HG03196 (cell line): ENCODE data around the gene DCAF7.

Experiments used
- ATAC-seq: cut with Tn5 transposase; IDR thresholded peaks from one replicate; pipeline ENCODE4 v1.9.1; 2021; ENCODE audit not compliant: unreplicated experiment

Gene DCAF7

DNA sequence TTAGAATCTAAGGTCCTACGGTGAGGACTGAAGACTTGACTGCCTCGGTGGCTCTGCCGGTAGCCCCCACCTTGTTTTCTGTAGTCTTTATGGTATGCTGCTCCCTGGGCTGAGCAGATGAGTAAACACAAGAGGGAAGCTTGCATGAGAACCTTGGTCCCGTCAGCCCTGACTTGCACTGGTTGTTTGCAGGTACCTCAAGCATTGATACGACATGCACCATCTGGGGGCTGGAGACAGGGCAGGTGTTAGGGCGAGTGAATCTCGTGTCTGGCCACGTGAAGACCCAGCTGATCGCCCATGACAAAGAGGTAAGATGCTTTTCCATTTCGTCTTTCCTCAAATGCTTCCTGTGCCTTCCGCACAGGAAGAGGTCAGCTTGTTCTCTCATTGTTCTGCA is 29.4 kb downstream of the DCAF7 start:
- ATAC-seq = no peak

DNA sequence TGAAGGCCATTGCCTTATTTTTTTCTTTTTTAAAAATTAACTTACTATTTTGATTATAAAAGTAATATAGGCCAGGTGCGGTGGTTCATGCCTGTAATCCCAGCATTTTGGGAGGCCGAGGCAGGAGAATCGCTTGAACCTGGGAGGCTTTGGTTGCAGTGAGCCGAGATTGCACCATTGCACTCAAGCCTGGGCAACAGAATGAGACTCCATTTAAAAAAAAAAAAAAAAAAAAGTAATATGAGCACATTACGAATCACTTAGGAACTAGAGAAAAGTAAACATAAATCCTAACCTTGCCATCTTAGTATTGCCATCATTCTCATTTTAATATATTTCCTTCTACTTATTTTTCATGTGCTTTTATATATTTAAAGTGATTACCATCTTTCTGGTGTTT is 37.5 kb downstream of the DCAF7 start:
- no peak for ATAC-seq

DNA sequence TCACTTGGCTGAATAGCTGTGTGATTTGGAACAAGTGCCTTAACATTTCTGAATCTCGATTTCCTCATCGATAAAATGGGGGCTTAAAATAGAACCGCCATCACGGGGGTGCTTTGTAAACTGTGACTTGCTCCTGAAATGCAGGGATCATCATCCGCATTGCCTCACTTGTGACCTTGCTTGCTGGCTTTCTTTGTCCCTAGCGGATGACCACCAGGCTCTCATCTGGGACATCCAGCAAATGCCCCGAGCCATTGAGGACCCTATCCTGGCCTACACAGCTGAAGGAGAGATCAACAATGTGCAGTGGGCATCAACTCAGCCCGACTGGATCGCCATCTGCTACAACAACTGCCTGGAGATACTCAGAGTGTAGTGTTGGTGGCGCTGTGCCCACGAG is 38.5 kb downstream of the DCAF7 start:
- no peak for ATAC-seq

DNA sequence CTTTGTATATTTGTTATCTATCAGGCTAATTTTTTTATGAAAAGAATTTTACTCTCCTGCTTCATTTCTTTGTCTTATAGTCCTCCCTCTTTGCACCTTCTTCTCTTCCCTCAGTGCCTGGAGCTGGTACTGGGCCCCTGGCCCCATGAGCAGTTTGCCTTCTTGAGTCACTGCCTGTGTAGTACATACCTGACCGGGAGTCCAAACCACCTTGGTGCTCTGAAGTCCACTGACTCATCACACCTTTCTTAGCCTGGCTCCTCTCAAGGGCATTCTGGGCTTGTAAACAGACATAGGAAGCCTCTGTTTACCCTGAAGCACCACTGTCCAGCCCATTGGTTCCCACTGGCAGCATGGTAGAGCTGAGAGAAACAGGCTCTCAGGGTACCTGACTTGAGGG is 39.4 kb downstream of the DCAF7 start:
- ATAC-seq = no peak

DNA sequence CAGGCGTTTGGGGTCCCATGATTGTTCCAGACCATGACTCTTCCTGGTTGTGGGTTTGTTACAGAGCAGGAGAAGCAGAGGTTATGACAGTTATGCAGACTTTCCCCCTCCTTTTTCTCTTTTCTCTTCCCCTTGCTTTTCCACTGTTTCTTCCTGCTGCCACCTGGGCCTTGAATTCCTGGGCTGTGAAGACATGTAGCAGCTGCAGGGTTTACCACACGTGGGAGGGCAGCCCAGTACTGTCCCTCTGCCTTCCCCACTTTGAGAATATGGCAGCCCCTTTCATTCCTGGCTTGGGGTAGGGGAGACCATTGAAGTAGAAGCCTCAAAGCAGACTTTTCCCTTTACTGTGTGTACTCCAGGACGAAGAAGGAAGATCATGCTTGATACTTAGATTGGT is 42.5 kb downstream of the DCAF7 start:
- ATAC-seq = no peak

DNA sequence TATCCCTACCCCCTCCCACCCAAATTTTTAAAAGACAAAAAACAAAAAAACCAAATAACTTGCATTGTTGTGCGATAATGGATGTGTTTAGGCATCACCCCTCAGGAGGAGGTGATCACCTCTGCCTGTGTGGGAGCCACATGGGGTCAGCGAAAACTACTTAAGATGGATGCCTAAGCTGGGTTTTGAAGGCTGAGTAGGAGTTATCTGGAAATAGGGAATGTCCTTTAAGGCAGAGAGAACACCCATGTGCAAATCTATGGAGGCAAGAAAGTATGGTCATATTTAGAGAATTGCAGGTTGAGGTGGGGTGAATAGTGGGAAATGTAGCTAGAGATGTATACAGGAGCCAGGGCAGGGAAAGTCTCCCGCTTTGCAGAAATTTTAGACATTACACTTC is 44.9 kb downstream of the DCAF7 start:
- no peak for ATAC-seq

DNA sequence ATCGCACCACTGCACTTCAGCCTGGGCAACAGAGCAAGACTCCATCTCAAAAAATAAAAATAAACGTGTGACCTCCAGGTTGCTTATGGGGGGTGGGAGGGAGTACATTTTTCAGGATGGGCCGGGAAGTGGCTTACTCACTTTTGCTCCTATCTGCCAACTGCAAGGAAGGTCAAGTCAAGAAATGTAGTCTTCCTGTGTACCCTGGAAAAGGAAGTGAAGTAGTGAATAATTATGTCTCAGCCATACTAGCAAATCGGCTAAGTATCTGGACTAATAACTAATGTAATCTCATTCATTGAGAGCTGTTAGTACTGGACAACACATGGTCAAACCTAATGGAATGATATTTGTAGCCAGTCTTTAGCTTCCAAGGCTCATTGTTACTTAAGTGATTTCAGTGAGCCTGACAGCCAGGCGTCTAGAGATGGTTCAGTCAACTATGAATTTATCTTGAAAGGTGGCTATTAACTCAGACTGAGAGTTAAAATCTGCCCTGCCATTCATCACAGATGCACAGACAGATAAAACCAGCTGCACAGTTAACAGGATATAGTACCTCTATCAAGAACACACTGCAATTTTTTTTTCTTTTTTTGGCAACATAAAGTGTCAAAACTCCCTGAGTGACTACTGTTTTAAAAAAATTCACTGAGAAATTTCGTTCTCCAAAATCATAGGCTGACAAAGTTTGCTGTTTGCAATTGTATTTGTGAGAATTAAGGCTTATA is 46.7 kb downstream of the DCAF7 start:
- no peak for ATAC-seq

DNA sequence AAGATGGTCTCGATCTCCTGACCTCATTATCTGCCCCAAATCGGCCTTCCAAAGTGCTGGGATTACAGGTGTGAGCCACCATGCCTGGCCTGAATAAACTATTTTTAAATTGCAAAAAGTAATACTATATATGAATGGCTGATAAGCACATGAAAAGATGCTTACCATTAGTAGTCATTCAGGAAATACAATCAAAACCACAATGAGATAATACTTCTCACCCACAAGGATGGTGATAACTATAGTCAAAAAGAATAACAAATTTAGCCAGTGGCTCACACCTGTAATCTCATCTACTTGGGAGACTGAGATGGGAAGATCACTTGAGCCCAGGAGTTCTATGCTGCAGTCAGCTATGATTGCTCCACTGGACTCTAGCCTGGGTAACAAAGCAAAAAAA is 48.0 kb downstream of the DCAF7 start:
- ATAC-seq = no peak

DNA sequence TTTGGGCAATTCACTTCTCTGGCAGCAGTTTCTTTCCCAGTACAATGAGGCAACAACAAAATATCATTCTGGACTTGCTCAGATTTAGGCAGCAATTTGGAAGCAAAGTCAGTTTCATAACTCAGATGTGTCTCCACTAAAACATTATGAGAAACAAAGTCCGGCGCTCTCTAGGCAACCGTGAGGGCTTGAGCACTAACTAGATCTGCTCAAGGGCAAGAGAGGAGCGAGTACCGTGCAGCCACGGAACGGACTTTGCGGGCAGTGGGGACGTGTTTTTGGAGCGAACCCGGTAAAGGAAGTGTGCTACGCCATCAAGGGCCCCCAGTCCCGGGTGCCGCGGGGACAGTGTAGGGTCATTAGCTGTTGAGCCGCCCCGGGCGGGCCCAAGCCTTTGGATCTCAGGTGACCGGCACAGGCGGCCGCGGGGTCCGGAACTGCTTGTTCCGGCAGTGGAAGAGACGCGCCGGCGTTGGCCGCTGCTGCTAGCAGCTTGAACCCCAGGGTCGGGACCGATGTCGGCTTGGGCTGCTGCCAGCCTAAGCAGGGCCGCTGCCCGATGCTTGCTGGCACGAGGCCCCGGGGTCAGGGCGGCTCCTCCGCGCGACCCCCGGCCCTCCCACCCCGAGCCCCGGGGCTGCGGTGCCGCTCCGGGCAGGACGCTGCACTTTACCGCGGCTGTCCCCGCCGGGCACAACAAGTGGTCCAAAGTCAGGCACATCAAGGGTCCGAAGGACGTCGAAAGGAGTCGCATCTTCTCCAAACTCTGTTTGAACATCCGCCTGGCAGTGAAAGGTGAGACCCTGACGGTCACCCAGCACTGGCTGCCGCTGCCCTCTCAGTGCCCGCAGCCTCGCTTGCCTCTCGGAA is 50.5 kb downstream of the DCAF7 start, which contains the start of gene TACO1:
Gene TACO1, plus strand, starts transcription at position 327 of the 870 bp plus-strand sequence. Its CDS starts 189 bp downstream, at position 516.
- ATAC-seq = peak; percentile 88

DNA sequence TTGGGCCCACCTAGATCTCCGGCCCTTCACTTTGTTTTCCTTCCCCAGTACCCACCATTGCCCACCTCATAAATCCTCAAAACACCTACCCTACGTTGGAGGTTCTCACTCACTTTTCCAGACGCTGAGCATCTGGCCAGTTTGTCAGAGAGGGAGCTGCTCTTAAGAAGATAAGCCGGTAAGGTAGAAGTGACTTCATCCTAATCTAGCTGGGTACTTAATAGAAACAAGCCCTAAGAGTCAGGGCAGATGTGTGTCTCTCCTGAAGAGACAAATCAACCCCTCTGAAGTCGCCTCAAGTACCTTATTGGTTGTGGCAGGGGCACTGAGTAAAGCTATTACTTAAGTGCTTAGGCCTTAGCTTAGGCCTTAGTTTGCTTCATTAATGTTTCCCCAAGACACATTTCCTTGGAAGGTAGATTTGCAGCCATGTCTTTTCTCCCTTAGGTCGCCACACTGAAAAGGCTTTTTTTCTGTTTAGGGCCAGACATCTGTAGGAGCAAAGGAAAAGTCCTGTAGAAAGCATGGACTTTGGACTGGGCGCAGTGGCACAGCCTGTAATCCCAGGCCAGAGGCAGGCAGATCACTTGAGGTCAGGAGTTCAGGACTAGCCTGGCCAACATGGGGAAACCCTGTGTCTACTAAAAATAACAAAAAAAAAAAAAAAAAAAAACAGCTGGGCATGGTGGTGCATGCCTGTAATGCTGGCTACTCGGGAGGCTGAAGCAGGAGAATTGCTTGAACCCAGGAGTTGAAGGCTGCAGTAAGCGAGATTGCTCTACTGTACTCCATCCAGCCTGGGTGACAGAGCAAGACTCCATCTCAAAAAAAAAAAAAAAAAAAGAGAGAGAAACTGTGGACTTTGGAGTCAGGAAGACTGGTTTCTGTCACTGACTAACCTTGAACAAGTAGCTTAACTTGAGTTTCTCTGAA is 51.4 kb downstream of the DCAF7 start:
- peak; percentile 9 for ATAC-seq

DNA sequence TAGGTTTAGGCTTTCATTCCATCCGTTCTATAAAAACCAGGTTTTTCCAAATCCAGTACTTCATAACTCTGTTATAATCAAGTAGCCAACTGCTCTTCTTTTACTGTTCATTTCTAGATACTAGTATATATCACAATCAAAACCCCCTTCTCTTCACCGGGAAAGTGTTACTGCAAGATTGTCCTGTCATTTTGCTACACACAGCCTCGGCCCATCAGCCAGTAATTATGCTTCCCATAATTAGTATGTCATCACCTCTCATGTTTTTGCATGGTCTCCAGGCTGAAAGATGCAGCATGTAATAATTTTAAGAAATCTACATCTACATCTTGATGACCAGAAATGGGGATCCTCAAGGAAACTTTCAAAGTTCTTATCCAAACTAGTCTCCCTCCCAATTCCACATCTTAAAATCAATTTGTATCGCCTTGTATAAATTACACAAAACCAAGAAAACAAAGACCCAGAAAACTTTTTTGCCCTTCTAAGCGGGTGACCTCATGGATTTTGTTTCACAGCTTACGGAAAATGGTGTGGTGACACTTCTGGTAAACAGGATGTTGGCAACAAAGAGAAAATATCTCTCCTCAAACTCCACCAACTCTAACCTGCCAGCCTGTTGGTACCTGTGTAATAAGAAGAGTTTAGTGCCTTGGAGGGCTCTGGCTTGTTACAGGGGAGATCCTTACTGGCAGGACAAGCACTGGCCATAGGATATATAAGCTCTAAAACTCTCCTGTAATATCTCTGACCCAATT is 59.7 kb downstream of the DCAF7 start:
- no peak for ATAC-seq

DNA sequence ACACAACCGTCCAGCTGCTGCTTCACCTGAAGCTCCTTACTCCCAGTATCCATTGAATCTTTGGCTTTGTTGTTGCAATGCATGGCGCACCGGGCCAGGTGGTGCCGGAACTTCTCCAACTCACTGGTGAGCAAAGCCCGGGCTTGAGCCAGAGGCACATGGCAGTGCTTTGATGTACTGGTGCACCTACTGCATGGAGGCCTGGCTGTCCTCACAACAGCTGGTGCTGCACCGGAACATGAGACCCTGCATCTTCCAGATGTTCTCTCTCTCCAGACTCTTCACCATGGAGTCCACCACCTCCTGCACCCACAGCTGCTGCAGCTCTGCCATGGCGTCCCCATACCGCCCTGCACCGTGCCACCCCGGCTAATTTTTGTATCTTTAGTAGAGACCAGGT is 60.6 kb downstream of the DCAF7 start:
- ATAC-seq = no peak

DNA sequence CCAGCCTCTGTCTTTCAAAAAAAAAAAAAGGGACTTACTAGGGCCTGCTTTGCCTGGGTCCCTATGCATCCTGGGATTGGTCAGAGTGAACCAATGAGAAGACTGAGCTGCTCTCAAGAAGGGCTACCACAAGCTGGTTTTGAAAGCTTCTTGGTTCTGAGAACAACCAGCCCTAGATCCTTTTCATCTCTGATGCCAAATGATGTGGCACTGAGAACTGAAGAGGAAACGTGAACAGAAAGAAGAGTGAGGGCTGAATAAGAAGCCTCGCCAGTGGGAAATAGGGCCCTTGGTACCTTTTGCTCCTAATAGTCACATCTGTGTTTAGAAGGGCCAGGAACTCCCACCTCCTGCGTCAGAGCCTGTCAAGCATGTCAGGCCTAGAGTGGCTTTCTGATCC is 61.1 kb downstream of the DCAF7 start:
- ATAC-seq = no peak

DNA sequence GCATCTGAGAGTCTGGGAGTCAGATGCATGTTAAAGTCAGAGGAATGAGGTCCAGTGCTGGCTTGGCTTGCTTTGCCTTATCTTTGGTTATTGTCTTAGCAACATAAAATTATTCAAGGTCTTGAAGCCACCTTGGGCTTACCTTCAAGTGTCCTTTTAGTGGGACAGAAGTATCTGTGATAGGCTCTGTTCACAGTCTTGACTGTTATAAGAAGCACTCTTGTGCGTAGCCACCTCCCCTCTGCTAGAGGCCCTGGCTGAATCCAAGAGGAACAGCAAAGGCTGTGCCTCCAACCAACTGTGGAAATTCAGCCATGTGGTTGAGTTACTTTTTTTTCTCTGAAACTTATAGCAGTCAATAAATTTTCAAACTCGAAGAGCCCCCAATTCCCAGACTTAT is 63.4 kb downstream of the DCAF7 start:
- ATAC-seq = no peak

DNA sequence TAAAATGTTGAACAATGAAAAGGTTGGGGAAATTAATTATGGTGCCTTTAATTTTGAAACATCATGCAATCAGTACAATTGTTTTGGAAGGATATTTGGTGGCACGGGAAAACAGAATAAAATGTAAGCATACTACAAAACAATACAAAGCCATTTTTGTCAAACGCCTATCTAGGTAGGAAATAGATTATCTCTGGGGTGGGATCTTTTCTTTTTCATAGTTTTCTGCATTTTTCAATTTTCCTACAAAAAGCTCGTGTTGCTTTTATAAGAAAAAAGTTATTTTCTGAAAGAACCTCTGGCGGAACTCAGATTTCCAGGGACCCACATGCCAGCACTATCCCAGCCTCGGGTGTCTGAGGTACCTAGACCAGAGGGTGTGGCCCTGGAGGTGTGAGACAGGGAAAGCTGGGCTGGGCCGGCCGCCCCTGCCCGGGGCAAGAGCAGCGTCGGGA is 71.0 kb downstream of the DCAF7 start:
- ATAC-seq = no peak

DNA sequence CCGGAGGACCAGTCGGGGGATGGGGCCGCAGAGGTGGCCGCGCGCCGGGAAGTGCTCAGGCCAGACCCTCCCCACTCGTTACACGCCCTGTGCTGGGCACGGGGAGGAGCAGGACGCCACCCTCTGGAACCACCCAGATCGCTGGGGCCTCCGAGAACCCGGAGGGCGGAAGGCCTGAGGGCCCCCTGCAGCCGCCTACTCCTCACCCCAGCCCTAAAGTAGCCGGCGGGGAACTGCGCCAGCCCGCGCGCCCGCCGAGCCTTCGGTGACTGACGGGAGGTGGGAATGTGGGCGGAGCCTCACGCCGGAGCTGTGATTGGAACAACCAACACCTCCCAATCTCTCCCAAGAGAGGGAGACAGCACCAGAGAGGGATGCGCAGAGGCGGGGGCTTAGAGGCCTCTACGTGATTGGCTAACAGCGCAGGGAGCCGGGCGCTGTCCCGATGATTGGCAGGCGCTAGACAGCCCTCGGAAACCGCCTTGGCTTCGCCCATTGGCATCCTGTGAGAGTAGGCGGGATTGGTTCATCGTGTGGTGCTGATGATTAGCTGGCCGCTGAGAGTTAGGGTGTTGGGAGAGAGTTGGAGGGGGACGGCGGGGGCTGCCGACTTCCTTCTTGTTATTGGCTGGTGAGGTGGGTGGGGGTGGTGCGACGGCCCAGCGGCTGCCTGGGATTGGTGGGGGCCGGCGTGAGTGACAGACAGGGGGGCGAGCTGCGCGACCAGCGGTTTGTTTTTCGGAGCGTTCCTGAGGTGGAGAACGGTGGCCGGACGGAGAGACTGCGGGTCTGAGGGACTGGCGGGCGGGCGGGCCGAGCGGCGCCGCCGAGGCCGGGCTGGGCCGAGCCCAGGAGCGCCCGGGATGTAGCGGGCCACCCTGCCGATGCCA is 71.7 kb downstream of the DCAF7 start, which contains the start of gene MAP3K3:
Gene MAP3K3, plus strand, starts transcription at position 734 of the 890 bp plus-strand sequence. CDS start 343 bp downstream, outside the sequence.
- peak; percentile 92 for ATAC-seq

DNA sequence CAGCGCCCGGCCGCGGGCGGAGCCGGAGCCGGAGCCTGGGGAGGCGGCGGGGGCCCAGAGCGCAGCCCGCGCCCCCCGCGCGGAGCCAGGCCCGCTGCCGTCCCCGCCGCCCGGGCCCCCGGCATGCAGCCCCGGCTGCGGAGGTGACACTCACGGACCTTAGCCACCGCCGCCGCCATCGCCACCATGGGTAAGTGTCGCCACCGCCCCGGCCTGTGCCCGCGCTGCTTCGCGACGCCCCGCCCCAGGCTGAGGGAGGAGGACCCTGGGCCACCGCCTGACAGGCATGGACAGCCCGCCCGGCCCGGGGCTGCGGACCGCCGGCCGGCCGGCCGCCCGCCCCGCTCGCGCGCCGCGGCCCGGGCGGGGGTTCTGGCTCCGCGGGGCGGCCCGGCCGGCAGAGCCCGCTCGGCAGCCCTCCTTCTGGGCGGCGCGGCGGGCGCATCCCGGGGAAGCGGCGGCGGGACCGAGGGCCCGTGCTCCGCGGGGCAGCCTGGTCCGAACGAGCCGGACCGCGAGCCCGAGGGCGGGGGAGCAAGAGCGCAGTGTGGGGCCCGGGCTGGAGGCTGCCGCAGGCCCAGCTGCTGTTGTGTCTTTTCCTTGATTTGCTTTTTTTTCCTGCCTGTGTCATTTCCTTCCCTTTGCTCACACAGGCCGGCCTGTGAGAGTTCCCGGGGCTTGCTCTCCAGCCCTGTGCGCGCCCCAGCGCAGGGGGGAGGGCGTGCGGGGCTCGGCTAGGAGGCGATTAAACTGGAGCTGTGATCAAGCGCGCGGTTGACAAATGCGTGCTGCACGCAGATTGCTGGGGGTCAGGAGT is 72.5 kb downstream of the DCAF7 start:
- peak; percentile 25 for ATAC-seq

DNA sequence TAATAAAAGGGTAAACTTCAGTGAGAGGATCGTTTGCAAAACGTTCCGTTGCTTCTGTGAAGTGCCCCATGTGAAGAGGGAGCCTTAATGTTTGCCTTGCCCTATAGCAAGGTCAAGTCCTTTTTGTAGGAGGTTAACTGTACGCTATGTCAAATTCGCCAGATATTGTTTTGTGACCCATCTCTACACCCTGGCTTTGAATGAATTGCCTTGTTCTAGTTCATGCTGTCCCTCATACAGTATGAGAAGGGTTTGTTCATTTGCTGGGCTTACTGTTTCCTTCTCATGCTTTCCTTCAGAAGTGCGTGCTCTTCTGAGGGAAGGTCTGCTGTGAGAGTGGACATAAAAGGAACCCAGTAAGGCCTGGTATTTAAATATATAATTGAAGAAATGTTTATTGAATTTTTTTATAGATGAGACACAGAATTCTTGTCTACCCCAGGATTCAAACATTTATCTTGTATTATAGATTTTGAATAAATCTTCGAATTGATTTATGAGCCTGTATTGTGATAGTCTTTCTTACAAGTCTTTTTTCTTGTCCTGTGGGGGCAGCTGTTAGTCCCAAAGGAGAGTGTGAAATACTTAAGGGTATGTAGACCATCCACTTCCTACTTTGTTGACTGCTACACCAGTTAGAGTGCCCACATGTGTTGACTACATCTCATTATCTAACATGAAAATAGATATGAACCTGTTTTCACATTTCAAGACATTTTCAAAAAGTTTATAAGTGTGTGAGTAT is 73.7 kb downstream of the DCAF7 start:
- ATAC-seq = no peak
